Calu3 (cell line): ENCODE measurements around the gene ANOS1. TPM values are rescaled to one million over a fixed set of nuclear protein-coding genes. Genes with fewer than 3 reads are reported as not detected.

Experiments used
- BruUV-seq: library from RNA; stranded (reverse); fragments of 400-500 nt; replicated peaks from 2 replicates; lab custom pipeline; 2021; lab: Mats Ljungman, UMichigan
- CTCF ChIA-PET: fragments of 300-600 bp; sonication (Branson Sonifier 250); formaldehyde crosslinking; loops from one replicate; lab custom pipeline; 2022; ENCODE audit warnings: antibody characterized with exemption; lab: Charles Lee
- DNase-seq: peaks from one replicate; pipeline ENCODE4 v3.0.0; 2022
- H3K27ac Mint-ChIP-seq: one replicate; pipeline ENCODE4 v1.8.0; 2022; ENCODE audit warnings: mixed read lengths; ENCODE audit not compliant: unreplicated experiment
- H3K27me3 Mint-ChIP-seq: one replicate; pipeline ENCODE4 v1.8.0; 2022; ENCODE audit warnings: mixed read lengths; ENCODE audit not compliant: unreplicated experiment
- H3K36me3 Mint-ChIP-seq: one replicate; pipeline ENCODE4 v1.8.0; 2022; ENCODE audit warnings: mild to moderate bottlenecking, moderate library complexity, mixed read lengths; ENCODE audit not compliant: insufficient read depth, unreplicated experiment
- H3K4me1 Mint-ChIP-seq: one replicate; pipeline ENCODE4 v1.8.0; 2022; ENCODE audit warnings: mild to moderate bottlenecking, low read depth, mixed read lengths; ENCODE audit not compliant: unreplicated experiment
- H3K4me3 Mint-ChIP-seq: one replicate; pipeline ENCODE4 v1.8.0; 2022; ENCODE audit warnings: mild to moderate bottlenecking, low read depth, moderate library complexity, mixed read lengths; ENCODE audit not compliant: unreplicated experiment
- H3K9me3 Mint-ChIP-seq: one replicate; pipeline ENCODE4 v1.8.0; 2022; ENCODE audit warnings: low read depth, mixed read lengths; ENCODE audit not compliant: unreplicated experiment
- CTCF ChIP-seq: fragments of 200-600 bp; IDR thresholded peaks from one replicate; pipeline ENCODE4 v1.8.0; 2022; ENCODE audit warnings: antibody characterized with exemption; ENCODE audit not compliant: unreplicated experiment
- intact Hi-C: fragments of 100-400 bp; cut with micrococcal nuclease; formaldehyde crosslinking; loops from one replicate; pipeline ENCODE4 v1.10.0; 2022; ENCODE audit not compliant: unreplicated experiment
- total RNA-seq: library from RNA; stranded (reverse); gene quantifications from 2 replicates; pipeline ENCODE4 v1.2.3, GENCODE V29; 2022

The ANOS1 gene
- total RNA-seq, 1 experiment from 2014 or later, result 0.33 TPM

GRCh38 chrX:8689473-8689872 is 42.5 kb downstream of the ANOS1 start:
- H3K36me3 Mint-ChIP-seq, result no peaks in the 10 kb centered on the region
- BruUV-seq, result no TSS peak
- intact Hi-C loops, result no loop called here
- no peak overlapping the region for H3K4me3 Mint-ChIP-seq
- CTCF ChIA-PET, result no interaction called here
- DNase-seq, result no peak
- H3K4me1 Mint-ChIP-seq, result no peaks in the 10 kb centered on the region
- no peak for TF ChIP-seq CTCF
- peaks cover 10% of the 10 kb centered on the region for H3K27me3 Mint-ChIP-seq
- H3K27ac Mint-ChIP-seq, result no peak overlapping the region
- no peaks in the 10 kb centered on the region for H3K9me3 Mint-ChIP-seq

DNA sequence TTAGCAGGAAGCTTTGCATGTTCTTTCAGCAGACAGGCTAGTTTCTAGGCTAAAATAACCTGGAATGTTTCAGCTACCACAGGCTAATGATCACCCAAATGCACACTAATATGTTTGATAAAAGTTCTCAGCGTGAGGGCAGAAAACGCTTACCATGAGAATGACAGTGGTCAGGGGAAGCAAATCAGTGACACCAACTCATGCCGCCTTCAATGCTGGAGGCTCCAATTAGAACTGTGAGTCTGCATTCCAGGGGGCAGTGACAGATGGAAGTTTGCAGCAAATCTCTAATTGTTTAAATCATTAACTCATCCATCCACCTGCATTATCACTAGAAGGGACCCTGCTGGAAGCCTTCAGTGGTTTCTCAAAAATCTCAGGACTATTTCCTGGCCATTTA is 43.2 kb downstream of the ANOS1 start:
- Mint-ChIP-seq H3K4me3 (no peak overlapping the region), H3K27ac (no peak overlapping the region), H3K4me1 (no peaks in the 10 kb centered on the region), H3K9me3 (no peaks in the 10 kb centered on the region), H3K36me3 (no peaks in the 10 kb centered on the region), H3K27me3 (peaks cover 16% of the 10 kb centered on the region)
- no peak for TF ChIP-seq CTCF
- intact Hi-C loops, result no loop called here
- DNase-seq, result no peak
- BruUV-seq, result no TSS peak
- CTCF ChIA-PET, result no interaction called here

GRCh38 chrX:8684201-8684965 is 47.6 kb downstream of the ANOS1 start:
- Mint-ChIP-seq H3K4me3 (no peak overlapping the region), H3K27me3 (peaks cover 31% of the 10 kb centered on the region), H3K27ac (no peak overlapping the region), H3K9me3 (no peaks in the 10 kb centered on the region), H3K4me1 (no peaks in the 10 kb centered on the region), H3K36me3 (no peaks in the 10 kb centered on the region)
- intact Hi-C loops, result no loop called here
- DNase-seq, result no peak
- no peak for TF ChIP-seq CTCF
- CTCF ChIA-PET, result no interaction called here
- BruUV-seq, result no TSS peak

DNA sequence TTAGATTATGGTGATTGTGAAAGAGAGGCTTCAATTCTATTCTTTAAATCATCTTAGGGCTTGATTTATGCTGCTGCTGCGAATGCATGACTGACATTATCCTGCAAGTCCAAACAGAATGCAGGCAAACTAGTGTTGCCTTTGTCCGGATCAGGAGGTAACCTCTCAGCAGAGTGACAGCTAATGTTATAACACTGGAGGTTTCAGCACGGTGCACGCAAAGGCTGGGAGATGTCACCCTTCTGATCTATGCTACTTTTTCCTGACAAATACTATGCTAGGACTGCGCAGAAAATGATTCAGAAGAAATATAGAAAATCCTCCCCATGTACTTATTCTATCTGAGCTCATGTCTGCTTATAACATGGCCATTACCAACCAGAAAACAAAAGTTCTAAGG is 48.2 kb downstream of the ANOS1 start:
- no peak for TF ChIP-seq CTCF
- no peaks in the 10 kb centered on the region for H3K36me3 Mint-ChIP-seq
- no peaks in the 10 kb centered on the region for H3K4me1 Mint-ChIP-seq
- CTCF ChIA-PET, result no interaction called here
- BruUV-seq, result no TSS peak
- peaks cover 31% of the 10 kb centered on the region for H3K27me3 Mint-ChIP-seq
- DNase-seq, result no peak
- H3K9me3 Mint-ChIP-seq, result no peaks in the 10 kb centered on the region
- no peak overlapping the region for H3K4me3 Mint-ChIP-seq
- H3K27ac Mint-ChIP-seq, result no peak overlapping the region
- intact Hi-C loops, result no loop called here
